Fibroblast of lung (primary cell): Measurements from ENCODE around the gene KCNMA1.

Source experiments
- EZH2 ChIP-seq: IDR thresholded peaks from 2 replicates; pipeline ENCODE4 v1.5.1; 2012; ENCODE audit warnings: low read length, control low read depth, mild to moderate bottlenecking; ENCODE audit errors: missing control alignments
- TF ChIP-seq, protein P1 (sequence below), 2 donors: IDR thresholded peaks in 1 of 2; conservative IDR thresholded peaks in 1 of 2; 1 replicate in 1 of 2; 2 replicates in 1 of 2; pipeline ENCODE4 v1.5.1; 2011 to 2012; ENCODE audit warnings: low read length in 2 of 2, control low read depth in 1 of 2, inconsistent platforms in 1 of 2, low read depth in 1 of 2, mild to moderate bottlenecking in 1 of 2

DNA sequence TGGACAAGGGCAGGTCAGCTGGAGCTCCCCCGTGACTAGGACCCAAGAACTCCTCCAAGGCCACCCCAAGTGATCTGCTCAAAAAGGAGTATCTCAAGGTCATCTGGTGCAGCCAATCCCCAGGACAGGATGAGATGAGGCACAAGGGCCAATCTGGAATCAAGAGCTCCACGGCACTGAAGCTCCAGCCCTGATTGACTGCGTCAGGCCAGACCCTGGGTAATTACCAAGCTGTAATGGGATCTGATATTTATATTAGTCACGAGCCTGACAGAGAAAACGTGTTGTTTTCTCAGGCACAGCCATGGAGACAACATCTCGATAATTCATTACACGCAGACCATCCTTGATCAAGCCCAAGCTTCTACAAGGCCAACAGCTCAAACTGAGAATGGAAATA lies 4.2 kb downstream of the KCNMA1 start:
- TF ChIP-seq, protein P1, sequence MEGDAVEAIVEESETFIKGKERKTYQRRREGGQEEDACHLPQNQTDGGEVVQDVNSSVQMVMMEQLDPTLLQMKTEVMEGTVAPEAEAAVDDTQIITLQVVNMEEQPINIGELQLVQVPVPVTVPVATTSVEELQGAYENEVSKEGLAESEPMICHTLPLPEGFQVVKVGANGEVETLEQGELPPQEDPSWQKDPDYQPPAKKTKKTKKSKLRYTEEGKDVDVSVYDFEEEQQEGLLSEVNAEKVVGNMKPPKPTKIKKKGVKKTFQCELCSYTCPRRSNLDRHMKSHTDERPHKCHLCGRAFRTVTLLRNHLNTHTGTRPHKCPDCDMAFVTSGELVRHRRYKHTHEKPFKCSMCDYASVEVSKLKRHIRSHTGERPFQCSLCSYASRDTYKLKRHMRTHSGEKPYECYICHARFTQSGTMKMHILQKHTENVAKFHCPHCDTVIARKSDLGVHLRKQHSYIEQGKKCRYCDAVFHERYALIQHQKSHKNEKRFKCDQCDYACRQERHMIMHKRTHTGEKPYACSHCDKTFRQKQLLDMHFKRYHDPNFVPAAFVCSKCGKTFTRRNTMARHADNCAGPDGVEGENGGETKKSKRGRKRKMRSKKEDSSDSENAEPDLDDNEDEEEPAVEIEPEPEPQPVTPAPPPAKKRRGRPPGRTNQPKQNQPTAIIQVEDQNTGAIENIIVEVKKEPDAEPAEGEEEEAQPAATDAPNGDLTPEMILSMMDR (conservative IDR thresholded peaks at IDR 0.05 in 1 of 2, IDR thresholded peaks at IDR 0.05 in 1 of 2; ENCODE audit: low read depth in 1 of 2, low read length in 2 of 2): no peak
- TF ChIP-seq EZH2: no peak
